GM21786 (cell line): ENCODE results near the gene MAPKAP1.
A peak's percentile ranks its signal among the peaks of the same experiment; 100 is the strongest.
"Not testable (repeated sequence)": the region's sequence is repeated elsewhere in the genome, so short reads cannot be mapped to it uniquely, and the experiment has no call there.

Experiments used
- ATAC-seq: cut with Tn5 transposase; IDR thresholded peaks from one replicate; pipeline ENCODE4 v1.9.1; 2021; ENCODE audit not compliant: unreplicated experiment

MAPKAP1 gene

GRCh38 chr9:125421166-125421565, 285.8 kb downstream of the MAPKAP1 start:
- ATAC-seq: no peak

GRCh38 chr9:125418404-125418803, 288.6 kb downstream of the MAPKAP1 start:
- no peak for ATAC-seq

- ATAC-seq: no peak
Measured at GRCh38 chr9:125416517-125416916, 290.5 kb downstream of the MAPKAP1 start.

DNA sequence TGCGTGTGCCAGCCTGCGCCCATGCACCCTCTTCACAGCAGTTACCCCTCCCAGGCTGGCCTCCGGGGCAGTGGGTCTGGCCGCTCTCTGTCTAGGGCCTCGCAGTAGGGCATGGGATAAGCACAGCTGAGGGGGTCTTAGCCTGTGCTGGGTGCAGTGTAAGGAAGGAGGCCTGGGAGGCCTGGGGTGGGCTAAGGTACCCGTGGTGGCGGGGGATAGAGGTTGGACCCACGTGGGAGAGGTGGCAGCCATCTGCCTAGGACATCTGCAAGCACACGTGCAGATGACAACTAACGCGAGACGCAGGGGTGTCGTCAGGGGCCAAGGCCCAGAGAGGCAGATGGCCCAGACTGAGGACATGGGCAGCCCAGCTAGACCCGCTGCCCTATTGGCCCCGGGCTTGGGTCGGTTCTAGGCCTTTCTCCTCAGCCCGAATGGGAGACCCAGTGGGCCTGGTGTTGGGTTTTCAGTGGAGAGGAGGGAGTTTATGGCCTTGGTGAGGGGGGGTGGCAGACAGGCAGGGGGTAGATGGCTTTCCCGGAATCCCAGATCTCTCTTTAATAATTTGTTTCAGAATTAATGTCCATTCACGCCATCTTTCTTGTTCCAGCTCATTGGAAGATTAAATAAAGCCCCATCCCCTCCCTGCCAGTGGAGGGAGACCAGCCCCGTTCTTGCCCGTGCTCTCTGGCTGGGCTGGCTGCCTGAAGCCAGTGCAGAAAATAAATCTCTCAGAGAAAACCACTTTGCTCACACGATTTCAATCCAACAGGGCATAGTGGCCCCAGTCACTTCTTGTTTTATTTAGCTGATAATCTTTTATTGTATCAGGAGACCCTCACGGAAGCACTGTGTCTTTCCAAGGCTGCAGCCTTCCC, 291.2 kb downstream of the MAPKAP1 start:
- ATAC-seq: no peak

DNA sequence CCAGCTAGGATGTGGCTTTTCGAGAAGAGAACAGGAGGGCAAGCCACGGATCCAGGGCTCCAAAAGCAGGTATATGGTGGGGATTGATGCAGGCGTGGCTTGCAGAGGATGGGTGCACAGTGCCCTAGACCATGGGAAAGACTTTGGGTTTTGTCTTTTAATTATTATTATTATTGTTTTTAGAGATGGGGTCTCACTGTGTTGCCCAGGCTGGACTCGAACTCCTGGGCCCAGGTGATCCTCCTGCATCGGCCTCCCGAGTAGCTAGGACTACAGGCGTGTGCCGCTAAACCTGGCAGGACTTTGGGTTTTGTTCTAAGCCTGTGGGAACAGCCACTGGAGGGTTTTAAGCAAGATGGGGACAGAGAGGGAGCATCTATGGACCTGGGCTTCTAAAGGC, 293.4 kb downstream of the MAPKAP1 start:
- no peak for ATAC-seq

DNA sequence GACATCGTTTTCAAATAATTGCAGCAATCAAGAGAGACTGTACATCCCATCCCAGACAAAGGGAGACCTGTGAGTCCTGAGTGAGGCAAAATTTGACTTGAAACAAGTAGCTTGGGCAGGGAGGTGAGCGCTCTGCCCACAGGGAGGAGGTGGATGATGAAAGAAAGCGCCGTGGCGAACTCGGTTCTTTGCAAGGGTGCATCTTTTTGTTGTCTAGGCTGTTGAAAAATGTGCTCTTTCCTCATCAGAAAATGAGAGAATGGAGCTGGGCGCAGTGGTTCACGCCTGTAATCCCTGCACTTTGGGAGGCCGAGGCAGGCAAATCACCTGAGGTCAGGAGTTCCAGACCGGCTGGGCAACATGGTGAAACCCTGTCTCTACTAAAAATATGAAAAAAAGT, 294.8 kb downstream of the MAPKAP1 start:
- ATAC-seq: no peak

GRCh38 chr9:125411171-125411756, 295.7 kb downstream of the MAPKAP1 start:
- ATAC-seq: no peak

- ATAC-seq: no peak
Measured at GRCh38 chr9:125410522-125410894, 296.5 kb downstream of the MAPKAP1 start.

DNA sequence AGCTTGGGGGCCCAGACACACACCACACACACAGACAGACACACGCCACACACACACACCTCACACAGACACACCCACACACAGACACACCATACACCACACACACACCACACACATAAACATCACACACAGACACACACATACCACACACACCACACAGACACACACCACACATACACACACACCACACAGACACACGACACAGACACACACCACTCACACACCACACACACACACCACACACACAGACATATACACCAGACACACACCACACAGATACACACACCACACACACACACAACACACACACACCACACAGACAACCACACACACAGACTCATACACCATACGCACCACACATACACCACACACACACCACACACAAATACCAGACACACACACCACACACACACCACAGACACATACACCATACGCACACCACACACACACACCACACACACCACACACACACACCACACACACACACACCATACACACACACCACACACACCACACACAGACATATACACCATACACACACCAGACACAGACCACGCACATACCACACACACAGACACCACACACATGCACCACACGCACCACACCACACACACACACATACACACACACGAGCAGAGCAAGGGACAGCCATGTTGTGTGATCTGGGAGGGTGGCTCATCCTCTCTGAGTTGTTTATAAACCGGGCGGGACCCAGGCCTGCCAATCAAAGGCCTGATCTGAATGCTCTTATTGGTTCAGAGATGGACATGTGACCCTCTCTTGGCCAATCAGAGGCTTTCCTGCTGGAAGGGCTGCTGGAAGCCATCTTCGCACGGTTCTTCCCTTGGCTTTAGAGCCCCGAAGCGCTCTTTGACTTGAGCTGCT, 297.1 kb downstream of the MAPKAP1 start:
- no peak for ATAC-seq

- ATAC-seq: no peak
Measured at GRCh38 chr9:125409217-125409636, 297.8 kb downstream of the MAPKAP1 start.

DNA sequence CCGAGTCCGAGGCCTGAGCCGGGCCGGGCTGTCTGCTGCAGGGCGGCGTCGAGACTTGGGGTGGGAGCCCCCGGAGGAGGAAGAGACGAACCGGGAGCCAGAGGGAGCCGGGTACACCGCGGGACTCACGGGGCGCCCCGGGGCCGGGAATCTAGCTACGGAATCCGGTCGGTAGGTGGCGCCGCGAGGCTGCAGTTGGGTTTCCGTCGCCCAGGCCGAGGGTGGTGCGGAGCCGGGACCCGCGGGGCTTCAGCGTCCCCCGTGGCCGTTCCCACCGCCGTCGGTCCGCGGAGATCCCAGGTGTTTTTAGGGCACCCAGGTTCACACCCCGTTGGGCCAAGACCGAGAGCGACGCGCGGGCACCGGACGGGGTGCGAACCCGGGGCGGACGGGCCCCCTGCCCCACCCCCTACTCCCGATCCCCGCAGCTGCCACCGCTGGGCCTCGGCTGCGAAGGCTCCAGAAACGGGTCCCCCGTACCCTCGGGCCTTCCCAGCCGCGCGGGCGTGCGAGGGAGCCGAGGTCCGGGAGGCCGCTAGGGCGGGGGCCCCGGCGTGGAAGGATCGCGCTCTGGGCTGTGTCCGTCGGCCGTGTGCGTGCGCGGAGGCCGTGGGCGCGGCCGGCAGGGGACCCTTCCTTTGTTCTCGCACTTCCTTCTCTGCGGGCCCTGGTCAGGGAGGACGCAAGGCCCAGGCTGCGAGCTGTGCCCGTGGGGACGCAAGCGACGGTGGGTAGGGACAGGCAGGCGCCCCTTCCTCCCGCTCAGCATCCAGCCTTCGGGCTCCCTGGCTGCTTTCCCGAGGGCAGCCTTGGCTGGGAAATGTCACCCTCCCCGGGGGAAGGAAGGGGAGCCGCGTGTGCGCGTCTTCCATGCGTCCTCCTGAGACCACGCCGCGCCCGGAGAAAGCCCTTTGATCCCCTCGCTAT, 298.8 kb downstream of the MAPKAP1 start:
- ATAC-seq: peak; percentile 70

GRCh38 chr9:125407432-125407973, 299.5 kb downstream of the MAPKAP1 start:
- ATAC-seq: peak; percentile 12

GRCh38 chr9:125406810-125407087, 300.3 kb downstream of the MAPKAP1 start:
- ATAC-seq: no peak

DNA sequence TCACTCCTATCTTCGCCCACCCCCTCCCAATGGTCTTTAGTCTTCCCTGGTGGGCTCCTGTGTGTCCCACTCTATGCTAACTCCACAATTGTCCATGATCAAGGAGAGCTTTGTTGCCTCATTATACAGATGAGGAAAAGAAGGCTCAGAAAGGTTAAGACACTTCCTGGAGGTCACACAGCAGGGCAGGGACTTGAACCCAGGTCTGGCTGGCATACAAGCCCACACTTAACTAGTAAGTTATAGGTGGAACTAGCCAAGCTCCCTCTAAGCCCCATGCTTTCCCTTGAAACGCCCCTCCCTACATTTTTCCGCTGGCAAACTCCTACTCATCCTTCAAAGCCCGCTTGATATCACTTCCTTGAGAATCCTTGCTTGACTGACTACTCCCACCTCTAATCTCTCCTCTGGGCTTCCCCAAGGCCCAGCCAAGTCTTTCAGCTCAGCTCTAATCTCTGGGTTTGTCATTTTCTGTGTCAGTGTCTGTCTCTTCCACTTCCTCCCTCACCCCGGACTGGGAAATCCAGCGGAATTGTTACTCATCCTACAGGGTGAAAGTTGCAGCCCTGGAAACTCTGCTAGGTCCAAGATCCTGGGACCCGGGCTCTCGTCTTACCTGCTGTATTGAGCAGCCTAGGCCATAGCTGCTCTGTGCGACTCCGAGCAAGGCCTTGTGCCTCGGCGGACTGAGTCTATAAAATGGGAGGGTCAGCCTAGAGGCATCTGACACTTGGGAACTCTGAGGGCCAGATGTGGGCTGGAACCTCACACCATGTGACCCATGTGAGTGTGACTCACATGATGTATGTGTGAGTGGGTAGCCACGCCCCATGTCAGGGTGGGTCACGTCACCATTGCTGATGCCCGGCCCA, 300.8 kb downstream of the MAPKAP1 start:
- ATAC-seq: no peak

- ATAC-seq: no peak
Measured at GRCh38 chr9:125404733-125405132, 302.3 kb downstream of the MAPKAP1 start.

DNA sequence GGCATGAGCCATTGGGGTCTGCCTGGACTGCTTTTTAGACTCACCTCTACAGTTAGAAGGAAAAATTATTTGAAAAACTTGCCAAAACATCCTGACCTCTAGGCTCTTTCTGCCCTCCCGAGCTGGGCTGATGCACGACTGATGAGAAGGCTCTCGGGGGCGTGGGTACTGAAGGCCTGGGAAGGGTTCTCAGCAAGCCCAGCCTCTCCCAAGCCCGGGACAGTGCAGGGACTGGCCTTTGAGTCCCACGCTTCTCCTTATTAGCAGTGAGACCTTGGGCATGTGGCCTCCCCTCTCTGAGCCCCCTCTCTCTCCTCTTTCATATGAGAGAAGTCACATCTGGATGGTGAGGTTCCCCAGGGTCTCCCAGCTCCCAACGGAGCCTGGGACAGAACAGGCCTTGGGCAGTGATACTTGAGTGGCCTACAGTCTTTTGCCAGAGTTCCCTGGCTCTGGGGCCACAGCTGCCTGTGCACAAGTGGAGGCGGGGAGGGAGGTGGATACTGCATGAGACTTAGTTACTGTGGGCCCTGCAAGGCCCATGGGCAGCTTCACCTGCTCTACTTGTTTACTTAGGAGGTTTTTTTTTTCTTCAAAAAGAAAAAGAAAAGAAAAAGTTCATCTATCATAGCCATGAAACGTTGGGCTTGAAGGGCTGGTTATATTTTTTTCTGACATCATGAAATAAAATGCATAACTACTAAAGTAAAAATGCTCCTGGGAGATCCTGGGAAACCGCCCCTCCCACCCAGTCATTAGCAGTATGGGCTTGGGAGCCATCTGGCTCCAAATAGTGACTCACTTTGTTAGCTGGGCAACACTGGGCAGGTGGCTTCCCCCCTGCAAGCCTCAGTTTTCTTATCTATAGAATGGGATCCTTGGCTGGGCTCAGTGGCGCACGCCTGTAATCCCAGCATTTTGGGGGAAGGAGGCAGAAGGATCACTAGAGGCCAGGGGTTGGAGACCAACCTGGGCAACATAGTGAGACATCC, 306.0 kb downstream of the MAPKAP1 start:
- ATAC-seq: no peak

DNA sequence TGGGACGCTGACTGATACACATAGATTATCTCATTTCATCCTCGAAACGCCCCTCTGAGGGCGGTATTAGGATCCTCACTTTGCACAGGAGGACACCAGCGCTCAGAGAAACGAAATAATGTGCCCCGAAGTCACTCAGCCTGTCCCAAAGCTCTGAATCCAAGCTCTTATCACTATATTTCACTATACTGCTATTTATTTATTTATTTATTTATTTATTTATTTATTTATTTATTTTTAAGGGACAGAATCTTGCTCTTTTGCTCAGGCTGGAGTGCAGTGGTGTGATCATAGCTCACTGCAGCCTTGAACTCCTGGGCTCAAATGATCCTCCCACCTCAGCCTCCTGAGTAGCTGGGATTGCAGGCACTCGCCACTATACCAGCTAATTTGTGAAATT, 306.8 kb downstream of the MAPKAP1 start:
- ATAC-seq: not testable (repeated sequence)

DNA sequence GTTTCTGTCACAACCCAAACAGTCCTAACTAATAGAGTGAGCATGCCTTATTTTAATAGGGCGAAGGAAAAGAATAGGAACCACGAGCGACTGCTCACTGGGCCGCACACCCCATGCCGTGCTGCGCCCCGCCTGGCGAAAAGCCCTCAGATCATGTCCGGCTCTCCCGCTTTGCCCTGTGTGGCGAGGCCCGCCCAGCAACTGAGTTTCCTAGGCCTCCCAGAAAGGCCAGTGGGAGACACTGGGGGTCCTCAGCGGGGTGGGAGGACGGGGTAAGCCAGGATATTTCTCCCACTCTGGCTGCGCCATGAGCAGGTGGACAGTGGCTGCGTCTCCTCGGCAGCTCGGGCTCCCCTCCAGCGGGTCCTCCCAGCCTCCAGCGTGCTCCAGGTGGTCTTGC, 307.3 kb downstream of the MAPKAP1 start:
- no peak for ATAC-seq
